Naive thymus-derived CD4-positive, alpha-beta T cell (primary cell): Measurements from ENCODE around the gene EHHADH. TPM values are rescaled to one million over a fixed set of nuclear protein-coding genes. Genes with fewer than 3 reads are reported as not detected.

ENCODE experiments used
- microRNA-seq: library from miRNA; unstranded; fragments of <30 nt; microRNA quantifications from one replicate; pipeline ENCODE4 v1.2.0, GENCODE V29; 2022; ENCODE audit warnings: borderline microRNAs expressed
- polyA plus RNA-seq, 2 donors: library from polyadenylated mRNA; unstranded; fragments of 300-500 nt; fragmentation: Illumina TruSeq; gene quantifications; one replicate each; pipeline ENCODE4 v1.2.3, GENCODE V29; 2021
- total RNA-seq, 6 experiments: library from RNA in 5 of 6; stranded (reverse) in 5 of 6; gene quantifications; 1 replicate in 5 of 6; 2 replicates in 1 of 6; pipeline ENCODE4 v1.2.3 and lab custom pipeline; 2021 to 2026

EHHADH gene
- total and polyA plus RNA-seq, 7 experiments from 2014 or later, result 0.45 to 1.7 (median 1.3) TPM

Small RNA genes within 50 kb of the gene (microRNA-seq; reads per million reads assigned to microRNA genes)
- gene MIR5588, result not detected

Other genes with a start within 250 kb of the EHHADH start
- under 1 TPM in 1 of 5 experiments, not detected in 4; 0.05 TPM for gene C3orf70, start 101.0 kb downstream of the EHHADH start, total RNA-seq
- gene C3orf70, start 101.0 kb downstream of the EHHADH start, polyA plus RNA-seq, result not detected
- gene MAP3K13, start 109.1 kb upstream of the EHHADH start, total RNA-seq, result 1 to 10 TPM; 6.2 to 9.7 (median 7.8) TPM
- 10 to 100 TPM; 40.1 to 53.8 TPM for gene MAP3K13, start 109.1 kb upstream of the EHHADH start, polyA plus RNA-seq
- gene TMEM41A, start 245.0 kb upstream of the EHHADH start, total RNA-seq, result 10 to 100 TPM; 23.7 to 30.5 (median 29.1) TPM
- 10 to 100 TPM; 20.4 to 29.3 TPM for gene TMEM41A, start 245.0 kb upstream of the EHHADH start, polyA plus RNA-seq